LNCAP (cell line): Measurements from ENCODE around the gene TMEM237.

Source experiments
- CTCF ChIP-seq: fragments of 450-650 bp; IDR thresholded peaks from 2 replicates; pipeline ENCODE4 v1.5.1; 2017; ENCODE audit warnings: mild to moderate bottlenecking

TMEM237 gene

GRCh38 chr2:201654616-201655384, 11.5 kb upstream of the TMEM237 start:
- no peak for TF ChIP-seq CTCF

- TF ChIP-seq CTCF, result no peak
These were observed 9.9 kb upstream of the TMEM237 start for GRCh38 chr2:201653221-201653620.

GRCh38 chr2:201649442-201649841, 6.1 kb upstream of the TMEM237 start:
- TF ChIP-seq CTCF, result no peak

- no peak for TF ChIP-seq CTCF
These were observed 4.1 kb upstream of the TMEM237 start for GRCh38 chr2:201647431-201647830.

- TF ChIP-seq CTCF, result no peak
These were observed 698 bp upstream of the TMEM237 start for GRCh38 chr2:201644001-201644400.

- TF ChIP-seq CTCF, result no peak
These were observed 606 bp downstream of the TMEM237 start for GRCh38 chr2:201642579-201643215.

- no peak for TF ChIP-seq CTCF
These were observed 1.2 kb downstream of the TMEM237 start for GRCh38 chr2:201642086-201642578.
